Stromal cell of bone marrow (primary cell): ENCODE data around the gene TMEM108.

ENCODE experiments used
- DNase-seq: peaks from one replicate; pipeline ENCODE4 v3.0.0-alpha.2; 2012; ENCODE audit warnings: low read depth

Gene TMEM108

DNA sequence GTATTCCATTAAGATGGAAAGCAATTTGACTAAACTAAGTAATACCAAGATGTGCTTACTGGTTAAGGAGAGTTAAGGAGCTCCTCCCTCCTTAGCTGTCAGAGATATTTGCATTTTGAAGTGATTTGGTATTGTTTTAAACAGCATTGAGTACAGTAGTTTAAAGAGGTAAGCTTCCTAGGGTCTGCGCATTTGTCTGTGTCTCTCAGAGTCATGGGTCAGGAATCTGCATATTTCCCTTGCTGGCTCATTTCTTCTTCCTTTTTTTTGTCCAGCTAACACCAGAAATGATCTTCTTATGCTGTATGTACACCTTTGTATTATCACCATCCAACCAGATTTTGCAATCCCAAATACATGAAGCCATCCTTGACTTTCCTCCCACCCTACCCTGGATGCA is 198.7 kb downstream of the TMEM108 start:
- no peak for DNase-seq

DNA sequence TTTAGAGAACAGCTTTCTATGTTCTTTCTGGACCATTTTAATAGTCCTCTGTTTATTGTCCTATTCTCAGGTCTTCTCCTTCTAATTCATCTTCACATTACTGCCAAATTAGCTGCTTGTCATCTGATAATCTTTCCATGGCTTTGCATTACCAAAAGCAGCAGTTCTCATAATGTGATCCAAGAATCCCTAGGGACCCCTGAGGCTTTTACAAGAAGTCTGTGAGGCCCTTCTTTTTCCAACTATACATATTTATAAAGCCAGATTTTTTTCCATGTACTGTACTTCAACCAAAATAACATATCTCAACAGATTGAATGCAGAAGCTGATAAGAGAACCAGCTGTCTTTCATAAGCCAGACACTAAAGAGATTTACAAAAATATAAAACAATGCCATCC is 199.2 kb downstream of the TMEM108 start:
- DNase-seq = peak; percentile 7

GRCh38 chr3:133238015-133238414 is 199.8 kb downstream of the TMEM108 start:
- DNase-seq = peak; percentile 21

DNA sequence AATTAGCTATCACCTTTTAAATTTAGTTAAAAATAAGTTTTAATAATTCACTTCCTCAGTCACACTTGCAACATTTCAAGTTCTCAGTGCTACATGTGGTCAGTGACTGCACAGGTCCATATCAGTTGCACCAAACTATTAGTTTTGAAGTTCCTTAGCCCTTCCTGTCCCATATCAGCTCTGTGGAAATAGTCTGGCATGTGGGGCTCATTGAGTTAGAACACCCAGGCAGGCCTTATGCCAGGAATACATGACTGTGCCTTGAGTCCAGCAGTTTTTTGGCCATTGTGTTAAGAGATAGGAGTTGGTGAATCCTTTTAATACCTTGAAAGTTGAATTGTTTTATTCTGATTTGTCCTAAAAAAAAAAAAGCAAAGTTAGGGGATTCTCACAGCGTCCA is 207.9 kb downstream of the TMEM108 start:
- DNase-seq = no peak

DNA sequence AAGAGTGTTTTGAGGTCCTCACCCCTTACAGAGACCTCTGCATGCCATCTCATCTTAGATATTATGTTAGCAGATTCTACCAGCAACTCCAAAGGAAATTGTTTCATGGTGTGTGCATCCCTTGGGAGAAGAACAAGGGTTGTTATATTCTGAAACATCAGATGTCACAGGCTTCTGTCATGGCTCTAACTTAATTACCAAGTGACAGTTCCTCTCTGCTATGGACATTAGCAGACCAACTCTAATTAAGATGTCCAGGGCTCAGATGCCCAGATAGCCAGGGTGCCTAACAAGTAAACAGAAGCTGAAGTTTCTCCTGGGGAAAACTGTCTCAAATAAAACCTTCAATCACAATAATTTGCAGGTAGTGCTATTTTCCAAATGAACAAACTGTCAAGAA is 208.6 kb downstream of the TMEM108 start:
- no peak for DNase-seq

DNA sequence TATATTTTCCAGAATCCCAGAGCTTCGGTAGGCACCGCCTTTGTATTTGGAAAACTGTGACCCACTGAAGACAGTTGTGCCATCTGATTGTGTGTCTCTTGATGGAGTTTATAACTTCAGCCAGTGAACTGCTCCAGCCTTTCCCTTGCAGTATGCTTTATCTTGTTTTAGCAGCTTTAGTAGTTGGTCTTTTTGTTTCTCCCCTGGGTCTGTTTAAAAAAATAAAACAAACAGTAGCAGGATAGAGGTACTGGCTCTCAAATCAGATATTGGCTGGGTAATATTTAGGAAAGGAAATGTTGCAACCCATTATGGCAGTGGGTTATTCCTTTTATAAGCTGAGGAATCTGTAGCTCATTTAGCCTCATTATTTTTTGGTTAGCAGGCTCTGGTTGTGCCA is 210.2 kb downstream of the TMEM108 start:
- peak; percentile 6 for DNase-seq

DNA sequence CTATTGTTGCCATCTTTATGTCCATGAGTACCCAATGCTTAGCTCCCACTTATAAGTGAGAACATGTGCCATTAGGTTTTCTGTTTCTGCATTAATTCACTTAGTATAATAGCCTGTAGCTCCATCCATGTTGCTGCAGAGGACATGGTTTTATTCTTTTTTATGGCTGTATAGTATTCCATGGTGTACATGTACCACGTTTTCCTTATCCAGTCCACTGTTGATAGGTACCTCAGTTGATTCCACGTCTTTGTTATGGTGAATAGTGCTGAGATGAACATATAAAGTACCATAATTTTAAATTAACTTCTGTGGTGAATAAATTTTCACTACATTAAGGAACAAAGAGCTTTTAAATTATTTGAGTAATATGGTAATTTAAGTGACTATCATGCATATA is 211.3 kb downstream of the TMEM108 start:
- no peak for DNase-seq

DNA sequence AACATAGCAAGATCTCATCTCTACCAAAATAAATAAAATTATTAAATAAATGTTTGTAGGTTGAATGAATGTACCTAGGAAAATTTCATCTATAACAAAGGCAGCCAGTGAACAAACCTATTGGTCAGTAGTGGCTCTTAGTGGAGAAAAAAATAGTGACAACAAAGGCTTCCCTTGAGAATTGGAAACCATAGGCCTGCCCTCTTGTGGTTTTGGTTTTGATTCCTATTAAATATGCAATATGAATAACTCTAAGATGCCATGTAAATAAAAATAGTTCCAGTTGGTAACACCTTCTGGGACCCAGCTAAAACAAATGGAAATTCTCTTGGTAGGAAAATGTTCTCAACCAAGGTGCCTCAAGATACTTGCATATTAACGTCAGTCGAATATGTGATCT is 216.0 kb downstream of the TMEM108 start:
- no peak for DNase-seq

DNA sequence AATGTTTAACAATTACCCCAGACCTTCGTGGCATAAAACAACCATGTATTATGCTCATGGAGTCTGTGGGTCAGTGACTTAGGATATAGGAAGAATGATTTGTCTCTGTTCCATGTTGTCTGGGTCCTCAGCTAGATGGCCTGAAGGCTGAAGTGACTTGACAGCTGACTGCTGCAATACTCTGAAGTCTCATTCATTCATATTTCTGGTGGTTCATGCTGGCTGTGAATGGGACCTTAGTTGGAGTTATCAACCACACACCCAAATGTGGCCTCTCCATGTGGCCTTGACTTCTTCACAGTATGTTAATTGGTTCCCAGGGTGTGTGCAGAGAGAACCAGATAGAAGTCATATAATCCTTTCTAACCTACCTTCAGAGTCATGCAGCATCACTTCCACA is 216.5 kb downstream of the TMEM108 start:
- DNase-seq = no peak

GRCh38 chr3:133256787-133257483 is 218.7 kb downstream of the TMEM108 start:
- no peak for DNase-seq

DNA sequence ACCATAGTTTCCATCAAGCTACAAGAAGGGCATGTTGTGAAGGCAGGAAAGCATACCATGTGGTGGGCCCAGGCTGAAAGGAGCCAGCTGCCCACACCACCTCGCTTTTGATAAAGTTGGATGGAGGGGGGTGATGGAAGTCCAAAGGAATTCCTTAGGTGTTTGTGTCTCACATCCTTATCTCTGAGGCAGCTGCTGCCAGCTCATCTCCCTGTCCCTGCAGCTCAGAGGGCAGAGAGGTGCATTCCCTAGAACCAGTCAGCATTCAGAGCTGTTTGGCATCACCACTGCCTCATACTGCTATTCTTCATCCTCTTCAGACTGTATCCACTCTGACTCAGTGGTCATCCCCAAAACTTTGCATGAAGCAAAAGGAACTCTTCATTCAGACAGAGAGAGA is 220.2 kb downstream of the TMEM108 start:
- no peak for DNase-seq

DNA sequence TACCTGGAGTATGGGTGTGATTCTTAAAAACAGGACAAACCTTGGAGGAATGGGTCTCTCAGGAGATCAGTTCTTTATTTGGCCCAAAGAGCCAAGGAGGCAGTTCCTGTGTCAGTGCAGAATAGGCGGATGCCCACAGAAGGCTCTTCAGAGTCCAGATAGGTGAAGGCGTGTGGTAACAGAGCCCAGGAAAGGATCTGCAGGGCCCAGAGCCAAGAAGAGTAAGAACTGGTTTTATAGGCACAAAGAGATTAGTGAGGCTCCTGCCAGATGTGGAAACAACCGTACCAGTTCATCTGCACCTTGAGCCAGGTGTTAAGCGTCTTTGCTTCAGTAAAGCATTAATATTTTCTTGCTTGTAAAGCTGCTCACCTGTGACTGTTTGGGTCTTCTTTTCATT is 221.6 kb downstream of the TMEM108 start:
- DNase-seq = no peak

GRCh38 chr3:133262333-133262732 is 224.1 kb downstream of the TMEM108 start:
- DNase-seq = no peak

- DNase-seq = no peak
These were observed 226.7 kb downstream of the TMEM108 start for GRCh38 chr3:133264920-133265319.

GRCh38 chr3:133268726-133269134 is 230.5 kb downstream of the TMEM108 start:
- DNase-seq = no peak

DNA sequence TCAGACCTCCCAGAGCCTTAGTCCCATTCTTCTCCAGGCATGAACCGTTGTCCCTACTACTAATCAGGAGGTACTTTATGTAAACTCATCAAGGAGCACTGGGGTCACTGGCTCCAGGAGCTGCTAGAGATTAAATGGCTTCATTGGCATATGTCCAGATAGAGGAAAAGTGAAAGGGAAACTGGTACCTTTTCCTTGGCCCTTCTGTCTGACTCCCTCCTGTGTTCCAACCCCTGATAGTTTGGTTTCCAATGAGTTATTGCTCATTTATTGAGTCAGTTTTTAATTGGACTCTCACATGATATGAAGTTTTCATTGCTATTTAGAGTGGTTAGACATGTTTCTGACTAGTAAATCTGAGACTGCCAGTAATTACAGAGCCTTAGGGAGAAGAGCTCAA is 231.2 kb downstream of the TMEM108 start:
- no peak for DNase-seq

GRCh38 chr3:133270631-133271030 is 232.4 kb downstream of the TMEM108 start:
- DNase-seq = no peak

DNA sequence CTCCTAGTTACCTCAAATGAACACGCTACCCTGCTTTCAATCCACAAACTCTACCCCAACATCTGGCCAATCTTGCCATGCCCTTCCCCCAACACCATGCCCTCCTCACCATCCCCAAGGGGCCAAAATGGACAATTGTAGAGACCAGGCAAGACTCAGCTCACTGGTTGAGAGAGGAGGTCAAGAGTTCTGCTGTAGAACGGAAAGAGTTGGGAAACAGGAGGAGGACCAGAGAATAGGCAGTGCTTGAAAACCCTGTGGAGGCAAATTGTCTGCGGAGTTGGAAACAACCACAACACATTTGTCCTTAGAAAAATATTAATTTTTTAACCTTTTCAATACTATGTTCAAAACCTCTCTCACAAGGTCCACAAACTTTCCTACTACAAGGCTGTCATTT is 232.9 kb downstream of the TMEM108 start:
- DNase-seq = no peak

DNA sequence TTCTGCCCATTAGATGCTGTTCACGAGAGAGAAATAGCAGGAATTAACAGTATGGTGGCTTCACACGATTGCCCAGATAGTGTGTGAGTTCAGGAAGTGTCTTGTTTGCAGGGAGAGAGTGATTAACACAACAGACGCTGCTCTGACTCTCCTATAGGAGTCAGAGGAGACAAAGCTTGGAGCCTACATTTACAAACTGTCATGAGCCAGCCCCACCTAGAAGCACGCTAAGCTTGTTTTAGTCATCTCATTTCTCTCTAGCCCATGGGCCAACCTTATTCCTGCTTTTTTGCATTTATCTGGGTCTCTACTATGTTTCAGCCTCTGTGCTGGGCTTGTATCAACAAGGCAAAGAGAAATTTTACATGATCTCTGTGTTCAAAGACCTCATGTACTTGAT is 233.3 kb downstream of the TMEM108 start:
- no peak for DNase-seq

DNA sequence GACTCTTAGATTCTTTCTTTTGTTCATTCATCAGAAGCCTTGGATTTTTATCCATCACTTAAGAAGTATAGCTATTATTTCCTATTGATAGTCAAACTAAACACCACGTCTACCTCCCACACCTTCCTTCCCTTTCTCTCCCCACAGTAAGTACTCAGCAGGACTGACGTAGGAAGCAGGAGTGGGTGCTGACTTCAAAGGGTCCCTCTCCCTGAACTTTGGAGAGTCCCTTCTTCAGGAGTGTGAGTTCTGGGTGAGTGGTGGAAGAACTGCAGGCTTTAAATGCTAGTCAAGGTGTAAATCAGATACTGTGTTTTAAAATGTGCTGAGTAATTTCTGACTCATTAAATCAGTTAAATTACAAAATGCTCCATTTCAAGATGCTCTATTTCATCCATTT is 235.2 kb downstream of the TMEM108 start:
- DNase-seq = no peak

DNA sequence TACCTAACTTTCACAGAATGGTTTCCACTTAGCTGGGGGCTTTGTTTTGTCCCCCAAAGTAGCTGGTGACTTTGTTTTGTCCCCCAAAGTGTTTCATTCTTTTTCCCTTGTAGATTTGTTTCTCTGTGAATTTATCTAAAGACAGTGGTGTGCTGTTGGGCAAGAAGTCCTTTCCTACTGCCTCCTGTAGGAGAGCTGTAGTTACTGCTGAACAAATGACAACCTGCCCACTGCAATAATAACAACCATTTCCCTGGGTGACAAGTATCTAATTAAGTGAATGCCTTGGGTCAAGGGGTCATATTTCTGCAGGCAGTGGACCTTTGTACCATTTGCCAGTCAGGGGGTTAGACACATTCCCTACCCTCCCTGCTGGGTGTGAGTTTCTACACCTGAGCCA is 236.3 kb downstream of the TMEM108 start:
- no peak for DNase-seq

DNA sequence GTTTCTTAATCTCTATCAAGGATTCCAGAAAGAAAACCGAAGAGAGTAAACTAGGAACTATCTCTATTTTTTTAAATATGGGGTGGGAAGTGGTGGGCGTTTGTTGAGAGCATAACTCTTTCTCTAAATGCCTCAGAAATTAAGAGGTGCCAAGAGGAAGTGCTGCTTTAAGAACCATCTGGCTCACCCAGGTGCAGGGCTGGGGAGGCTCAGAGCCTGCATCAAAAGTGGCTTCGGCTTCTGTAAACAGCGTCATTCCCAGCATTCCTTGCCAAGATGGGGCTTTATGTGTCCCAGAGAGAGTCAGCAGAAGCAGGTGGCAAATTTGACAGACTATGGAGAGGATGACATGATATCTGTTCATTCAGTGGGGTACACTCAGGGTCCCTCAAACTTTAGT is 238.4 kb downstream of the TMEM108 start:
- no peak for DNase-seq

- DNase-seq = peak; percentile 25
These were observed 239.6 kb downstream of the TMEM108 start for GRCh38 chr3:133277813-133278212.

DNA sequence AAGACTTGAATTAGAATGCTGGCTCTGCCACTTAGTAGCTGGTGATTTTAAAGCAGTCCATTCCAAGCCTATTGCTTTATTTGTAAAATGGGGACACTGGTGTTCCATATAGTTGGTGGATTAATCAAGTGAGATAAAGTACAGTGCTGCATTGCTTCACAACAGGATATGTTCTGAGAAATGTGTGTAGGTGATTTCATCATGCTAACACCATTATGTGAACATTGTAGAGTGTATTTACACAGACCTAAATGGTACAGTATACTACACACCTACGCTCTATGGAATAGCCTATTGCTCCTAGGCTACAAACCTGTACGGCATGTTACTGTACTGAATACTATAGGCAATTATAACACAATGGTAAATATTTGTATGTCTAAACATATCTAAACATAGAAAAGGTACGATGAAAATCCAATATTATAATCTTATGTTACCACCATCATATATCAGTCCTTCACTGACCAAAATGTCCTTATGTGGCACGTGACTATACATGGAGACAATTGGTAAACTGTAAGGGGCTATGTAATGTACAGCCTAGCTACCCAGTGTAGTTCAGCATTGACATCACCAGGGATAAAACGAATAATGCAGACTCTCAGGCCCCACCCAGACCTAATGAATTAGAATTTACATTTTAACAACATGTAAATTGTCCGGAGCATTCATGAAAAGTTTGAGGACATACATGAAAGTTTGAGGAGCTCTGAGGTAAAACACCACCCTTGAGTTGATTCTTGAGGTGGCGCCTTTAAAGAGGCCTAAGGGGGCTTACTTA is 240.3 kb downstream of the TMEM108 start:
- DNase-seq = no peak
